22Rv1 (cell line): ENCODE results near the gene NFKB1.
"Not testable (repeated sequence)": the region's sequence is repeated elsewhere in the genome, so short reads cannot be mapped to it uniquely, and the experiment has no call there.

Experiments used
- CTCF ChIP-seq: fragments of 450-650 bp; IDR thresholded peaks from 2 replicates; pipeline ENCODE4 v1.5.1; 2017; ENCODE audit warnings: mild to moderate bottlenecking
- ZFX ChIP-seq: fragments of 450-650 bp; IDR thresholded peaks from 2 replicates; pipeline ENCODE4 v1.6.1; 2017; ENCODE audit warnings: antibody characterized with exemption, borderline replicate concordance

DNA sequence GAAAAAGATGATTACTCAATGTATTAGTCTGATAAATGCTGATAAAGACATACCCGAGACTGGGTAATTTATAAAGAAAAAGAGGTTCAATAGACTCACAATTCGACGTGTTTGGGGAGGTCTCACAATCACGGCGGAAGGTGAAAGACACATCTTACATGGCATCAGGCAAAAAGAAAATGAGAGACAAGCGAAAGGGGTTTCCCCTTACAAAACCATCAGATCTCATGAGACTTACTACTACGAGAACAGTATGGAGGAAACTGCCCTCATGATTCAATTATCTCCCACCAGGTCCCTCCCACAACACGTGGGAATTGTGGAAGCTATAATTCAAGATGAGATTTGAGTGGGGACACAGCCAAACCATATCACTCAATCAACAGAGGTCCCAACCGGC is 117.9 kb downstream of the NFKB1 start:
- TF ChIP-seq CTCF, ZFX: not testable (repeated sequence)
